B cell (primary cell): ENCODE measurements around the gene RPL37A. TPM values are rescaled to one million over a fixed set of nuclear protein-coding genes. Genes with fewer than 3 reads are reported as not detected.
A peak's percentile ranks its signal among the peaks of the same experiment; 100 is the strongest.

Experiments
- ATAC-seq: fragments of 200-7000 bp; cut with Tn5 transposase; one replicate; pipeline ENCODE4 v1.10.0; 2021; ENCODE audit warnings: low read depth, mild to moderate bottlenecking, moderate number of reproducible peaks, moderate library complexity
- CTCF ChIA-PET: fragments of 350-600 bp; sonication (Branson Sonifier 250); formaldehyde crosslinking; loops from one replicate; lab custom pipeline; 2021; ENCODE audit warnings: antibody characterized with exemption, inconsistent platforms; lab: Charles Lee
- POLR2A ChIA-PET: fragments of 350-600 bp; sonication (Branson Sonifier 250); formaldehyde crosslinking; loops from one replicate; lab custom pipeline; 2021; ENCODE audit warnings: antibody characterized with exemption; lab: Charles Lee
- DNase-seq: peaks from one replicate; pipeline ENCODE4 v3.0.0; 2013
- H2AFZ ChIP-seq: 2 replicates; pipeline ENCODE4 v1.6.1; 2012; ENCODE audit warnings: mild to moderate bottlenecking, low read depth, low read length; ENCODE audit not compliant: insufficient read depth, poor library complexity, severe bottlenecking
- H3K27ac ChIP-seq, 2 donors: 1 replicate in 1 of 2; 2 replicates in 1 of 2; pipeline ENCODE4 v1.5.1; 2012 to 2013; ENCODE audit warnings: low read length in 2 of 2, mild to moderate bottlenecking in 2 of 2, moderate library complexity in 1 of 2
- H3K27me3 ChIP-seq, 4 experiments: fragments of 200-600 bp in 1 of 4; sonication (generic) in 1 of 4; replicated peaks in 1 of 4; 1 replicate in 2 of 4; 2 replicates in 2 of 4; pipeline versions ENCODE4 v1.6.1 to v1.7.0; 2013 to 2016; ENCODE audit warnings: low read length in 3 of 4, mild to moderate bottlenecking in 2 of 4, mixed read lengths in 1 of 4, moderate library complexity in 1 of 4; ENCODE audit not compliant: insufficient read depth in 4 of 4, control insufficient read depth in 3 of 4; ENCODE audit errors: control extremely low read depth in 1 of 4
- H3K36me3 ChIP-seq, 2 experiments: replicated peaks in 1 of 2; 1 replicate in 1 of 2; 2 replicates in 1 of 2; pipeline versions ENCODE4 v1.6.1 to v1.7.1; 2013; ENCODE audit warnings: low read length in 1 of 2; ENCODE audit not compliant: insufficient read depth in 2 of 2, control insufficient read depth in 1 of 2; ENCODE audit errors: control extremely low read depth in 1 of 2, extremely low read depth in 1 of 2
- H3K4me1 ChIP-seq, 2 donors: fragments of 200-600 bp in 1 of 2; sonication (generic) in 1 of 2; 1 replicate in 1 of 2; 2 replicates in 1 of 2; pipeline versions ENCODE4 v1.5.1 to v1.6.1; 2013 to 2017; ENCODE audit warnings: low read length in 2 of 2; ENCODE audit not compliant: control insufficient read depth in 2 of 2, insufficient read depth in 2 of 2
- H3K4me2 ChIP-seq: replicated peaks from 2 replicates; pipeline ENCODE3; 2012; ENCODE audit warnings: mild to moderate bottlenecking, low read depth, low read length; ENCODE audit not compliant: poor library complexity, severe bottlenecking
- H3K4me3 ChIP-seq, 5 experiments: fragments of 200-600 bp in 1 of 5; sonication (generic) in 1 of 5; 1 replicate in 3 of 5; 2 replicates in 2 of 5; pipeline versions ENCODE4 v1.5.1 to v1.7.0; 2011 to 2016; ENCODE audit warnings: low read length in 4 of 5, mild to moderate bottlenecking in 4 of 5, low read depth in 2 of 5, control low read depth in 1 of 5, moderate library complexity in 1 of 5; ENCODE audit not compliant: insufficient read depth in 1 of 5; ENCODE audit errors: control extremely low read depth in 1 of 5, extremely low read depth in 1 of 5
- H3K79me2 ChIP-seq: fragments of 200-600 bp; sonication (generic); one replicate; pipeline ENCODE4 v1.6.0; 2016; ENCODE audit warnings: low read length; ENCODE audit not compliant: control insufficient read depth, insufficient read depth
- H3K9ac ChIP-seq: fragments of 200-600 bp; sonication (generic); 2 replicates; pipeline ENCODE4 v1.6.1; 2017; ENCODE audit warnings: mild to moderate bottlenecking, low read length, moderate library complexity
- H3K9me3 ChIP-seq, 3 donors: one replicate each; pipeline versions ENCODE4 v1.6.1 to v1.7.1; 2013; ENCODE audit warnings: low read length in 2 of 3; ENCODE audit not compliant: control insufficient read depth in 2 of 3, insufficient read depth in 1 of 3; ENCODE audit errors: control extremely low read depth in 1 of 3
- H4K20me1 ChIP-seq: 2 replicates; pipeline ENCODE4 v1.6.0; 2012; ENCODE audit warnings: mild to moderate bottlenecking, low read length; ENCODE audit not compliant: insufficient read depth, control insufficient read depth, poor library complexity, severe bottlenecking
- H3K27ac Mint-ChIP-seq: one replicate; pipeline ENCODE4 v1.8.0; 2021; ENCODE audit warnings: mixed read lengths
- H3K27me3 Mint-ChIP-seq: one replicate; pipeline ENCODE4 v1.8.0; 2021; ENCODE audit warnings: mixed read lengths
- H3K4me1 Mint-ChIP-seq: one replicate; pipeline ENCODE4 v1.8.0; 2021; ENCODE audit warnings: mixed read lengths
- H3K4me3 Mint-ChIP-seq: one replicate; pipeline ENCODE4 v1.8.0; 2021; ENCODE audit warnings: mixed read lengths
- H3K9me3 Mint-ChIP-seq: one replicate; pipeline ENCODE4 v1.8.0; 2022; ENCODE audit warnings: mixed read lengths; ENCODE audit not compliant: insufficient read depth
- CTCF ChIP-seq: fragments of 200-600 bp; IDR thresholded peaks from one replicate; pipeline ENCODE4 v1.8.0; 2022; ENCODE audit warnings: antibody characterized with exemption, mild to moderate bottlenecking
- EZH2 ChIP-seq: IDR thresholded peaks from 2 replicates; pipeline ENCODE4 v1.6.1; 2012; ENCODE audit warnings: borderline replicate concordance, low read depth, mild to moderate bottlenecking, moderate library complexity, low read length; ENCODE audit not compliant: insufficient read depth, poor library complexity, severe bottlenecking
- WGBS: methylation state at CpG from one replicate; pipeline ENCODE4 v1.1.5; 2013; ENCODE audit warnings: missing lambda C conversion rate; ENCODE audit not compliant: insufficient coverage; 5-methylcytosine and 5-hydroxymethylcytosine counted together
- intact Hi-C: fragments of 100-400 bp; cut with micrococcal nuclease; formaldehyde crosslinking; loops from one replicate; pipeline ENCODE4 v1.10.0; 2022
- polyA plus RNA-seq: library from polyadenylated mRNA; depleted of rRNA; stranded (reverse); fragments of >200 nt; gene quantifications from 2 replicates; pipeline ENCODE4 v1.2.3, GENCODE V29; 2012
- total RNA-seq, 2 donors: library from RNA; stranded (reverse); fragments of 120-200 nt in 1 of 2; gene quantifications; 1 replicate in 1 of 2; 2 replicates in 1 of 2; pipeline versions ENCODE4 v1.2.3 to v1.2.4, GENCODE V29; 2013 to 2022

Gene RPL37A
- total and polyA plus RNA-seq, 2 donors (not counting 1 experiment from before 2014, with no cell fraction given), result 1,571 to 3,456 TPM

GRCh38 chr2:216525972-216526371, 27.3 kb downstream of the RPL37A start:
- Histone ChIP-seq H3K4me2 (no peak overlapping the region), H3K36me3 (no peaks in the 10 kb centered on the region), H3K27me3 (no peaks in the 10 kb centered on the region), H3K9me3 (no peaks in the 10 kb centered on the region), H3K9ac (no peak overlapping the region), H2AFZ (no peak overlapping the region), H3K79me2 (no peaks in the 10 kb centered on the region), H3K4me3 (no peak overlapping the region), H3K27ac (no peak overlapping the region), H3K4me1 (no peaks in the 10 kb centered on the region), H4K20me1 (no peaks in the 10 kb centered on the region)
- DNase-seq (no peak), ATAC-seq (no peak)
- Mint-ChIP-seq H3K27ac (no peak overlapping the region), H3K27me3 (no peaks in the 10 kb centered on the region), H3K4me1 (no peaks in the 10 kb centered on the region), H3K4me3 (no peak overlapping the region), H3K9me3 (no peaks in the 10 kb centered on the region)
- WGBS, result 92% methylated on average over 2 of the region's 4 CpGs
- no peak for TF ChIP-seq CTCF
- TF ChIP-seq EZH2, result no peak
- ChIA-PET CTCF (no interaction called here), POLR2A (no interaction called here)
- intact Hi-C loops, result no loop called here

GRCh38 chr2:216526939-216527338, 28.3 kb downstream of the RPL37A start:
- no peaks in the 10 kb centered on the region for H3K4me1 ChIP-seq
- H3K27me3 Mint-ChIP-seq, result no peaks in the 10 kb centered on the region
- no peaks in the 10 kb centered on the region for H3K79me2 ChIP-seq
- H3K4me1 Mint-ChIP-seq, result no peaks in the 10 kb centered on the region
- no peaks in the 10 kb centered on the region for H4K20me1 ChIP-seq
- peak overlapping the region; percentile 59 for H3K27ac Mint-ChIP-seq
- CTCF ChIA-PET, result interaction anchor here (1.3 kb wide), 1 partner anchor 9 kb away, joined by 4 read pairs; no protein-coding TSS in a partner anchor
- no peak overlapping the region for H3K4me3 ChIP-seq
- no peaks in the 10 kb centered on the region for H3K9me3 Mint-ChIP-seq
- no peaks in the 10 kb centered on the region for H3K27me3 ChIP-seq
- 100% methylated on average over 1 of the region's 1 CpG for WGBS
- TF ChIP-seq EZH2 (no peak), CTCF (no peak)
- DNase-seq (no peak), ATAC-seq (no peak)
- POLR2A ChIA-PET, result no interaction called here
- no peak overlapping the region for H3K4me3 Mint-ChIP-seq
- no peaks in the 10 kb centered on the region for H3K9me3 ChIP-seq
- no peak overlapping the region for H3K9ac ChIP-seq
- no peak overlapping the region for H2AFZ ChIP-seq
- no peak overlapping the region for H3K27ac ChIP-seq
- intact Hi-C loops, result no loop called here
- H3K4me2 ChIP-seq, result no peak overlapping the region
- no peaks in the 10 kb centered on the region for H3K36me3 ChIP-seq
